MM.1S (cell line): ENCODE measurements around the gene TAGLN2.

Source experiments
- DNase-seq: peaks from one replicate; pipeline ENCODE4 v3.0.0-alpha.2; 2015
- H2AFZ ChIP-seq: fragments of 300-600 bp; sonication (generic); 2 replicates; pipeline ENCODE4 v1.6.0; 2016; ENCODE audit warnings: antibody characterized with exemption, low read length
- H3F3A ChIP-seq: fragments of 300-600 bp; sonication (generic); 2 replicates; pipeline ENCODE4 v1.6.1; 2016; ENCODE audit warnings: mild to moderate bottlenecking, antibody characterized with exemption, low read length, moderate library complexity, mixed read lengths; ENCODE audit not compliant: insufficient read depth
- H3K27ac ChIP-seq: fragments of 300-600 bp; sonication (generic); 2 replicates; pipeline ENCODE4 v1.5.1; 2016; ENCODE audit warnings: mild to moderate bottlenecking, low read length
- H3K27me3 ChIP-seq: fragments of 300-600 bp; sonication (generic); replicated peaks from 2 replicates; pipeline ENCODE4 v1.6.0; 2016; ENCODE audit warnings: low read length; ENCODE audit not compliant: insufficient read depth
- H3K36me3 ChIP-seq: fragments of 300-600 bp; sonication (generic); replicated peaks from 2 replicates; pipeline ENCODE4 v1.6.1; 2016; ENCODE audit warnings: mild to moderate bottlenecking, low read length, mixed read lengths; ENCODE audit not compliant: insufficient read depth
- H3K4me1 ChIP-seq: fragments of 300-600 bp; sonication (generic); 2 replicates; pipeline ENCODE4 v1.6.1; 2016; ENCODE audit warnings: low read length, mixed read lengths
- H3K4me2 ChIP-seq: fragments of 300-600 bp; sonication (generic); 2 replicates; pipeline ENCODE4 v1.6.0; 2016; ENCODE audit warnings: low read depth, low read length
- H3K4me3 ChIP-seq: fragments of 300-600 bp; sonication (generic); 2 replicates; pipeline ENCODE4 v1.5.1; 2016; ENCODE audit warnings: low read length, mixed read lengths
- H3K79me2 ChIP-seq: fragments of 300-600 bp; sonication (generic); 2 replicates; pipeline ENCODE4 v1.6.1; 2016; ENCODE audit warnings: mixed run types, low read length, mixed read lengths
- H3K9ac ChIP-seq: fragments of 300-600 bp; sonication (generic); 2 replicates; pipeline ENCODE4 v1.6.1; 2016; ENCODE audit warnings: low read length, mixed read lengths
- H3K9me2 ChIP-seq: fragments of 300-600 bp; sonication (generic); replicated peaks from 2 replicates; pipeline ENCODE4 v1.6.1; 2016; ENCODE audit warnings: mild to moderate bottlenecking, low read length, mixed read lengths; ENCODE audit not compliant: insufficient read depth
- H3K9me3 ChIP-seq: fragments of 300-600 bp; sonication (generic); replicated peaks from 2 replicates; pipeline ENCODE4 v1.6.1; 2016; ENCODE audit warnings: mild to moderate bottlenecking, low read length, mixed read lengths; ENCODE audit not compliant: insufficient read depth
- H4K20me1 ChIP-seq: fragments of 300-600 bp; sonication (generic); 2 replicates; pipeline ENCODE4 v1.6.1; 2016; ENCODE audit warnings: mild to moderate bottlenecking, low read length, moderate library complexity, mixed read lengths; ENCODE audit not compliant: insufficient read depth
- EZH2 ChIP-seq: fragments of 300-600 bp; sonication (generic); optimal IDR thresholded peaks from 2 replicates; pipeline ENCODE3; 2017; ENCODE audit warnings: low read depth, mild to moderate bottlenecking, antibody characterized with exemption, low read length, mixed read lengths
- EZH2phosphoT487 ChIP-seq: fragments of 300-600 bp; sonication (generic); IDR thresholded peaks from 2 replicates; pipeline ENCODE4 v1.6.1; 2018; ENCODE audit warnings: antibody characterized with exemption, low read length
- TF ChIP-seq, protein P1 (sequence below): fragments of 300-600 bp; sonication (generic); IDR thresholded peaks from 2 replicates; pipeline ENCODE4 v1.5.1; 2016; ENCODE audit warnings: antibody characterized with exemption, low read length, mixed read lengths

The TAGLN2 gene

DNA sequence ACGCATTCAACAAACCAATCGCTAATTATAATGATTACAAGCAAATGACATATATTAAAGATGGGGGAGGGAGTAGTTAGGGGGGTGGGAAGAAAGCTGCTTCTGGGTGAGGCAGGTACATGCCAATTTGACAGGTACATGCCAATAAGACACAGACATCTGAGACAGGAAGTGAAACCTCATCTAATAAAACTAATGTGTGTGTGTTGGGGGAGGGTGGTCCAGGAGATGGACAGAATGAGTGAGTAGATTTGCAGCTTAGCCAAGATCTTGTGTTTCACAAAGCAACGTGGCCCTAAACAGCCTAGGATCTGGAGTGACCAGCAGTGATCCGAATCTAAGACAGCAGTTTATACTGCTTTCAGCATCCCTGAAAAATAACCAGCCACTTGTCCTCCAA is 36.1 kb downstream of the TAGLN2 start:
- Histone ChIP-seq H3K9me2 (no peaks in the 10 kb centered on the region), H3K4me2 (peak overlapping the region; percentile 45), H3K27ac (peak overlapping the region; percentile 62; the same call in 1 of the 2 replicates), H3F3A (peaks cover 13% of the 10 kb centered on the region), H4K20me1 (no peaks in the 10 kb centered on the region), H3K79me2 (no peaks in the 10 kb centered on the region), H2AFZ (peak overlapping the region; percentile 29), H3K9ac (peak overlapping the region; percentile 7; the same call in 1 of the 2 replicates), H3K9me3 (no peaks in the 10 kb centered on the region), H3K36me3 (no peaks in the 10 kb centered on the region), H3K4me3 (no peak overlapping the region), H3K27me3 (no peaks in the 10 kb centered on the region), H3K4me1 (peaks cover 44% of the 10 kb centered on the region)
- TF ChIP-seq EZH2 = no peak
- TF ChIP-seq, protein P1, sequence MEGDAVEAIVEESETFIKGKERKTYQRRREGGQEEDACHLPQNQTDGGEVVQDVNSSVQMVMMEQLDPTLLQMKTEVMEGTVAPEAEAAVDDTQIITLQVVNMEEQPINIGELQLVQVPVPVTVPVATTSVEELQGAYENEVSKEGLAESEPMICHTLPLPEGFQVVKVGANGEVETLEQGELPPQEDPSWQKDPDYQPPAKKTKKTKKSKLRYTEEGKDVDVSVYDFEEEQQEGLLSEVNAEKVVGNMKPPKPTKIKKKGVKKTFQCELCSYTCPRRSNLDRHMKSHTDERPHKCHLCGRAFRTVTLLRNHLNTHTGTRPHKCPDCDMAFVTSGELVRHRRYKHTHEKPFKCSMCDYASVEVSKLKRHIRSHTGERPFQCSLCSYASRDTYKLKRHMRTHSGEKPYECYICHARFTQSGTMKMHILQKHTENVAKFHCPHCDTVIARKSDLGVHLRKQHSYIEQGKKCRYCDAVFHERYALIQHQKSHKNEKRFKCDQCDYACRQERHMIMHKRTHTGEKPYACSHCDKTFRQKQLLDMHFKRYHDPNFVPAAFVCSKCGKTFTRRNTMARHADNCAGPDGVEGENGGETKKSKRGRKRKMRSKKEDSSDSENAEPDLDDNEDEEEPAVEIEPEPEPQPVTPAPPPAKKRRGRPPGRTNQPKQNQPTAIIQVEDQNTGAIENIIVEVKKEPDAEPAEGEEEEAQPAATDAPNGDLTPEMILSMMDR = no peak
- DNase-seq = peak; percentile 63

DNA sequence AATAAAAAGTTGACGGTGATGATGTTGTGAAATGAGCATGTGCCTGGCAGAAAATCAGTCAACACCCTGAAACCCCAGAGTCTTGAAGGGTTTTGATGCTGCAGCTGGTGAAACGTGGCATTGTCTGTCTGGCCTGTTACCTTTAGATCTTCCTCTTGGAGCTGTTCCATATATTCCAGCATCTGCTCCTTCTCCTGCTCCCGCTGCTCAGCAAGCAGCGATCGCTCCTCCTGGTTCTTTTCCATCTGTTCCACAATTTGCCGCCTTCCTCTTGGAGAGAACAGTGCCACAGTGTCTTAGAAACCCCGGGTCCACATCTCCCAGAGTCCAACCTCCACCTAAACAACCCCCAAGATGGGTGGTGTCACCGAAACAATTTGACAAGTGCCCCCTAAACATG is 41.0 kb downstream of the TAGLN2 start:
- DNase-seq = no peak
- H3K4me1 ChIP-seq = peaks cover 54% of the 10 kb centered on the region
- H3K4me3 ChIP-seq = no peak overlapping the region
- no peaks in the 10 kb centered on the region for H4K20me1 ChIP-seq
- H3F3A ChIP-seq = peaks cover 22% of the 10 kb centered on the region
- H3K27me3 ChIP-seq = no peaks in the 10 kb centered on the region
- H3K4me2 ChIP-seq = no peak overlapping the region
- no peaks in the 10 kb centered on the region for H3K9me3 ChIP-seq
- no peak overlapping the region for H3K27ac ChIP-seq
- H3K9me2 ChIP-seq = no peaks in the 10 kb centered on the region
- H3K36me3 ChIP-seq = no peaks in the 10 kb centered on the region
- H2AFZ ChIP-seq = no peak overlapping the region
- no peaks in the 10 kb centered on the region for H3K79me2 ChIP-seq
- no peak overlapping the region for H3K9ac ChIP-seq
- TF ChIP-seq, protein P1 = no peak

- H3F3A ChIP-seq = peaks cover 22% of the 10 kb centered on the region
- H3K36me3 ChIP-seq = no peaks in the 10 kb centered on the region
- H3K79me2 ChIP-seq = no peaks in the 10 kb centered on the region
- H3K27me3 ChIP-seq = no peaks in the 10 kb centered on the region
- no peaks in the 10 kb centered on the region for H3K9me2 ChIP-seq
- TF ChIP-seq EZH2 = no peak
- H3K4me2 ChIP-seq = no peak overlapping the region
- no peaks in the 10 kb centered on the region for H3K9me3 ChIP-seq
- no peak overlapping the region for H3K4me3 ChIP-seq
- no peak for DNase-seq
- H4K20me1 ChIP-seq = no peaks in the 10 kb centered on the region
- no peak overlapping the region for H3K27ac ChIP-seq
- H2AFZ ChIP-seq = no peak overlapping the region
- no peak overlapping the region for H3K9ac ChIP-seq
- peaks cover 45% of the 10 kb centered on the region for H3K4me1 ChIP-seq
These were observed 42.2 kb downstream of the TAGLN2 start for GRCh38 chr1:159883134-159883533.

GRCh38 chr1:159882527-159882862 is 42.8 kb downstream of the TAGLN2 start:
- DNase-seq = no peak
- no peaks in the 10 kb centered on the region for H3K36me3 ChIP-seq
- no peaks in the 10 kb centered on the region for H3K9me3 ChIP-seq
- peaks cover 22% of the 10 kb centered on the region for H3F3A ChIP-seq
- H3K27me3 ChIP-seq = no peaks in the 10 kb centered on the region
- H3K27ac ChIP-seq = no peak overlapping the region
- no peaks in the 10 kb centered on the region for H3K79me2 ChIP-seq
- TF ChIP-seq EZH2 (no peak), EZH2phosphoT487 (no peak)
- TF ChIP-seq, protein P1 = no peak
- H3K9ac ChIP-seq = no peak overlapping the region
- H4K20me1 ChIP-seq = no peaks in the 10 kb centered on the region
- no peaks in the 10 kb centered on the region for H3K9me2 ChIP-seq
- H3K4me1 ChIP-seq = peaks cover 39% of the 10 kb centered on the region
- H3K4me3 ChIP-seq = no peak overlapping the region
- H2AFZ ChIP-seq = no peak overlapping the region
- no peak overlapping the region for H3K4me2 ChIP-seq
